ENCODE data around the gene CFL2.
"Not testable (repeated sequence)": the region's sequence is repeated elsewhere in the genome, so short reads cannot be mapped to it uniquely, and the experiment has no call there.

The CFL2 gene

GRCh38 chr14:34711796-34712712 lies 2.3 kb downstream of the CFL2 start:
- DNase-seq (ENCODE audit: low read depth), result no peak

DNA sequence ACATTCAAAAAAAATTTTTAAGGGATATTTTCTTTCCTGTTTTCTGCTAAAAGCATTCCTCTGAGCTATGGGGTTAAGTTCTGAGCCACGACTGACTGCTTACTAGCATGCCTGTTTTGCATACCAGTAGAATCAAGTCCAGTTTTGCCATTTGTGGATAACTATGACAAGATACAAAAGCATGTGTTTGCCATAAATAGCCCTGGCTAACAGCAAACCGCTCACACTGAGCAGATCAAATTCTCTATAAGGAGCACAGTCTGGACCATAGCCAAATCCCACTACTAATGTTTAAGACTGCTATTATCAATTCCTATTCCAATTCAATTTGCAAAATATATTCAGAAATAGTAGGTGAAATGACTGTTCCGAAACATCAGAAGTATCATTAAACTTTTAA lies 3.2 kb downstream of the CFL2 start:
- no peak for DNase-seq (ENCODE audit: low read depth)

DNA sequence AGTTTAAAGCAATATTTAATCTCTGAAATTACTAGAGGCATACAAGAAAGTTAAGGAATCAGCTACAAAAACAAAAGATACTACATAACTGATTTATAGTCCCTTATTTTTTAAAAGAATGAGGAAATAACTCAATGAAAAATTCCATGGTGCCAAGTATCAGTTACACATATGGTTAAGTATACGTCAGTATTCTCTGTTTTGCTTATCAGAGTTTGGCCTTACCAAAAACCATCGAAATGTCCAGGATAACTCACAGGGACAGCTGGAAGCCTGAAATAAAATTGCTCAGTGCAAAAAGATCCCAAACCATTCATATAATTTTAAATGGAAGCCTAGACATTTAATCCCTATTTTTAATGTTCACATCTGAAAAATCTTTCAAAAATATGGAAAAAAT lies 3.6 kb downstream of the CFL2 start:
- no peak for DNase-seq (ENCODE audit: low read depth)

GRCh38 chr14:34710006-34710405 lies 4.4 kb downstream of the CFL2 start:
- DNase-seq (ENCODE audit: low read depth), result no peak

DNA sequence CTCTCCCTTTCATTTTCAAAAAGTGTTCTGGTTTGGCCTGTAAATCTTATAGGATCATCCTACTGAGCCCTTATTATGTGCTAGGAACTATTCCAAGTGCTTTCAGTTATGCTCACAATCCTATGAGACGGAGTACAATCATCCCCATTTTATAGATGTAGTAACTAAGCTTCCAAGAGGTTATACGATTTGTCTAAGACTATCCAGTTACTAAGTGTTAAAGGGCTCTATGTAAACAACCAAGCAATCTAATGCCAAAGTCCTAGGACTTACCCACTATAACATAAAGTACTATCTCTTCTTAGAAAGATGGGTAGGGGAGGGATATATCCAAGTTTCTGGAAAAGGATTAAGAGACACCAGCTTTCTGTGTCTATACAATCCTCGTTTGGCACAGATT lies 6.7 kb downstream of the CFL2 start:
- no peak for DNase-seq (ENCODE audit: low read depth)

GRCh38 chr14:34701808-34702207 lies 12.6 kb downstream of the CFL2 start:
- no peak for DNase-seq (ENCODE audit: low read depth)

DNA sequence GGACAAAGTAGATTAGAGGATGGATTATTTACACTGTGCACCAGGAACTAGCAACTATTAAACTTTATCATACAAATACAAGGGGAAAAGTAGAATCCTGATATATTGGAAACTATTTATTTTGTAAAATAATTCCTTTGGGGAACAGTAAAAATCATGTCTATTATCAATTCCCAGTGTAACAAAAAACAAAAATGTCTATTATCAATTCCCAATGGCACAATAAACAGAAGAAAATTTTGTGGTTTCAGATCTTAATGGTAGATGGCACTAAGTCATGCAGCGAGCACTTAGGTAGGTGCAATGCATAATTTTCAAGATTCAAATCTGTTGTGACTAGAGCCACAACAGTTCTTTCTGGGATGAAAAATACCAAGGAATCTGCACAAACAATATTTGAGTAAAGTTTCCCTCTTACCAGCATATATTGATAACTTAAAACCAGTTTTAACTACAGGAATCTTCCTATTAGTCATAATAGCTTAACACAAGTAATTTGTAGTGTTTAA lies 13.7 kb downstream of the CFL2 start:
- DNase-seq (ENCODE audit: low read depth), result no peak

GRCh38 chr14:34699873-34700621 lies 14.3 kb downstream of the CFL2 start:
- DNase-seq (ENCODE audit: low read depth), result no peak

DNA sequence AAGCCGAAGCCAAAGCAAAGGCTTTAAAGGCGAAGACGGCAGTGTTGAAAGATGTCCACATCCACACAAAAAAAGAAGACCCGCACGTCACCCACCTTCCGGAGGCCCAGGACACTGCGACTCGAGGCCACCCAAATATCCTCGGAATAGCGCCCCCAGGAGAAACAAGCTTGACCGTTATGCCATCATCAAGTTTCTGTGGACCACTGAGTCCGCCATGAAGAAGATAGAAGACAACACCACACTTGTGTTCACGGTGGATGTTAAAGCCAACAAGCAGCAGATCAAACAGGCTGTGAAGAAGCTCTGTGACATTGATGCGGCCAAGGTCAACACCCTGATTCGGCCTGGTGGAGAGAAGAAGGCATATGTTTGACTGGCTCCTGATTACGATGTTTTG lies 20.2 kb downstream of the CFL2 start:
- DNase-seq (ENCODE audit: low read depth), result not testable (repeated sequence)

GRCh38 chr14:34693228-34693939 lies 21.0 kb downstream of the CFL2 start:
- DNase-seq (ENCODE audit: low read depth), result no peak

GRCh38 chr14:34692898-34693227 lies 21.5 kb downstream of the CFL2 start:
- no peak for DNase-seq (ENCODE audit: low read depth)

- no peak for DNase-seq (ENCODE audit: low read depth)
These were observed 22.0 kb downstream of the CFL2 start for GRCh38 chr14:34692348-34692747.

DNA sequence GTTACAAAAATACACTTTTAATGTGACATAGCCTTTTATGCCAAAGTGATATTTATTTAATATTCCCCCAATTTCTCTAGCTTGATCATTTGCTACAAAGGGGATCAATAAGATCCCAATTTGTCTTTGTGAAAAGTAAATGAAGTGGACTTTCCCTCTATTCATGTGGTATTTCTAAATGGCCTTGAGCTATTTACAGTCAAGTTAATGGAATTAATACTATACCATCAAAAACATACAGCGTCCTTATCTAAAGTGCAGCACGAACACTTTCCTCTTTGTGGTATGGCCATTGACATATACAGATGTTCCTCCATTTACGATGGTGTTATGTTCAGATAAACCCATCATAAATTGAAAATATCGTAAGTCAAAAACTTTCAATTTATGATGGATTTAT lies 23.2 kb downstream of the CFL2 start:
- no peak for DNase-seq (ENCODE audit: low read depth)

DNA sequence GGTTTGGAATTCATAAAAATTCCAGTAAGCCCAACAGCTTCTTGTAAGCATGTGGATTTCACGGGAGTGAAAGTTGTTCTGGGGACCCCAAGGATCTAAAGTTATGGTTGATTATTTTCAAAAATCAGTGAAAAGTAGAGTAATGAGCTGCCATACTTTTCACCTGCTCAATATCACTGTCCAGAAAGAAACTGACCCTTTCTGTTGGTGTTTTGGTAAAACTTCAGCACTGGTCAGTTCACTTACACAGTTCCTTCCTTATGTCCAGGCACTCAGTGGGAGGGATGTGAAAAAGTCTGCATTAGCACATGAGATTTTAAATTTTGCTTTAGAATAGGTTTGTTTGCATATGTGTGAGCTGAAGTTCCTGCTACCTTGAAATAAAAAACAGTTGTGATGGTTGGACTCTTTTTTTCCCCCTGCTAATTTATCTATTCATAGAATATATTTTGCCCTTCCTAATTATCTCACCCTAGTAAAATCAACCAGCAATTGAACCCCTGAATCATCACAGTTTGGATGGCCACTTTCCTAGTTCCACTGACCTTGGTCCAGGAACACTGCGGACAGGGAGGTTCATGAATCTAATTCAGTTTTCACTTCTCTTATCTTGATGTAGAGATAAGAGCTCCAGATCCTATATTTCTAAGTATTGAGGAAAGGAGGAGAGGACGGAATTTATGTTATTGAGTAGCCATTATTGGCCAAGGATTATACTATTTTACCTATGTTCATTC lies 25.8 kb downstream of the CFL2 start:
- DNase-seq (ENCODE audit: low read depth), result no peak

GRCh38 chr14:34685819-34686428 lies 28.5 kb downstream of the CFL2 start:
- DNase-seq (ENCODE audit: low read depth), result no peak

GRCh38 chr14:34684578-34684977 lies 29.8 kb downstream of the CFL2 start:
- no peak for DNase-seq (ENCODE audit: low read depth)

DNA sequence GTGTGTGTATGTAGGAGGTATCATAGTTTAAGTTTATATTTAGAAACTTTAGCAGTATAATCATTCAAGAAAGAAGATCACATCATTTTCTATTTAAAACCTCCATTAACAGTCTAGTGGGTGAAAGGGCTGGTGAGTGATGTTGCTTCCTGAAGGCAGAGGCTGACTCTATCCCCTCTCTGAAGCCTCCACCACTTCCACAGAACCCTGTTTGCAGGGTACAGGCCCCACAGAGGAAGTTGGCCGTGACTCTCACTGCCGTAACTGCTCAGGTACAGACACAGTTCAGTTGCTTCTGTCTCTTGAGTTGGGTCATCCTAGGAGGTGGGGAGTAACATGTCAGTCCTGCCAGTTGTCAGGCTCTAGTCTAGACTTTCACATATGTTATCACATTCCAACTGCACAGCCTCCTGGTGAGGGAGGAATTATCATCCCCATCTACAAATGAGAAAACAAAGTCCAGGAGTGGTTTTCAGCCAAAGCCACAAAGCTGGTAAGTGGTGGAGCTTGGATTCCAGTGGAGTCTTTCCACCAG lies 31.5 kb downstream of the CFL2 start:
- DNase-seq (ENCODE audit: low read depth), result no peak

GRCh38 chr14:34680806-34681479 lies 33.5 kb downstream of the CFL2 start:
- DNase-seq (ENCODE audit: low read depth), result no peak

DNA sequence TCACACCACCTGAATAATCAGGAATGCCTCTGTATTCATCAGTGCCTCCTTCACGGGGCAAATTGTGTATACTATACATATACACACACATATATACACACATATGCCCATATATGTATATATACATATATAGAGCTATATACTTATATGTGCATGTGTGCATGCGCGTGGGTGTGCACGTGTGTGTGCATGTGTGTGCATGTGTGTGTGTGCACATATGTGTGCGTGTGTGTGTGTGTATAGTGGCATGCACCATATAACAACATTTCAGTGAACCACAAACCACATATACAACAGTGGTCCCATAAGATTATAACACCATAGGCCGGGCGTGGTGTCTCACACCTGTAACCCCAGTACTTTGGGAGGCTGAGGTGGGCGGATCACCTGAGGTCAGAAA lies 35.7 kb downstream of the CFL2 start:
- DNase-seq (ENCODE audit: low read depth), result no peak

GRCh38 chr14:34678306-34678705 lies 36.1 kb downstream of the CFL2 start:
- DNase-seq (ENCODE audit: low read depth), result no peak
